ENCODE data around the gene SEL1L3. TPM values are rescaled to one million over a fixed set of nuclear protein-coding genes. Genes with fewer than 3 reads are reported as not detected.

Gene SEL1L3
- total and polyA plus RNA-seq, 2 donors (not counting 3 experiments of a cell fraction or from before 2014, with no cell fraction given), result 53.4 to 122 TPM

DNA sequence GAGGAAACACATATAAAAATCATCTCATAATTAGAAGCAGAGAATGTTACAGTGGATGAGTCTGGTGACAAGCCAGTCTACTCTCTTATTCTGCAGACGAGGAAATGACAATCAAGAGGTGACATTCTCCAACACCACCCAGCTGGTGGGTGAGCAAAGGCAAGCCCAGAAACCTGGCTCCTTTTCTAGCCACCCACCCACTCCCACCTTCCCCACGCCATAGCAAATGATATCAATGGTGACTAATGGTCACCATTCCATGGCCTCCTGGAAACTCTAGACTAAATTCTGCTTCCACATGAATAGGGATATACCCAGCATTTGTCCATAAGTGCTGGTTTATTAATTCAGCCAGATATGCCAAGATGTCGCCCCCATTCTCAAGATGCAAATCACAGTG is 10.7 kb downstream of the SEL1L3 start:
- no peak overlapping the region for H3K9ac ChIP-seq (replicated peaks; ENCODE audit: extremely low read depth, insufficient read depth, low read length)
- H3K4me1 ChIP-seq (ENCODE audit: control insufficient read depth, extremely low read depth, insufficient read depth, low read length), result peaks cover 18% of the 10 kb centered on the region
- DNase-seq (ENCODE audit: low read depth, low spot score), result no peak
- H4K20me1 ChIP-seq (replicated peaks; ENCODE audit: control insufficient read depth, extremely low read depth, insufficient read depth, low read length), result no peaks in the 10 kb centered on the region
- H2AFZ ChIP-seq (ENCODE audit: low read depth, low read length), result no peak overlapping the region
- intact Hi-C loops (cut with micrococcal nuclease) (no loop called here), dilution Hi-C loops (cut with MboI; ENCODE audit: extremely low pct_ligation_motif_present, low sequenced_read_pairs) (no loop called here)
- H3K79me2 ChIP-seq (ENCODE audit: control insufficient read depth, insufficient read depth, low read length), result peaks cover 7% of the 10 kb centered on the region
- H3K27me3 ChIP-seq (ENCODE audit: control insufficient read depth in 2 of 2, insufficient read depth in 2 of 2, low read length in 2 of 2), result no peaks in the 10 kb centered on the region
- FAIRE-seq, result no peak
- H3K27ac ChIP-seq (ENCODE audit: insufficient read depth, low read depth, low read length), result no peak overlapping the region
- H3K4me2 ChIP-seq (ENCODE audit: insufficient read depth, low read length), result no peak overlapping the region
- no peak overlapping the region for H3K4me3 ChIP-seq (replicated peaks in 1 of 3; ENCODE audit: insufficient read depth in 1 of 3, low read depth in 1 of 3, low read length in 3 of 3)
- H3K9me1 ChIP-seq (replicated peaks; ENCODE audit: control insufficient read depth, extremely low read depth, insufficient read depth, low read length), result peaks cover 5% of the 10 kb centered on the region
- no TSS peak for BruUV-seq (replicated peaks)
- H3K36me3 ChIP-seq (ENCODE audit: control insufficient read depth in 2 of 2, extremely low read depth in 1 of 2, insufficient read depth in 2 of 2, low read length in 2 of 2), result peaks cover 0 to 2% of the 10 kb centered on the region in 2 experiments
- POLR2A ChIA-PET, result interaction anchor here (0.7 kb wide), 1 partner anchor 8 kb away, joined by 4 read pairs; no protein-coding TSS in a partner anchor
- no peak for TF ChIP-seq GATA2 (IDR thresholded peaks at IDR 0.05; ENCODE audit: insufficient read depth, insufficient read length, low read depth, low read length)
- TF ChIP-seq MYC (IDR thresholded peaks at IDR 0.05; ENCODE audit: low read depth, low read length), result no peak
- no peak for TF ChIP-seq POLR2AphosphoS5 (IDR thresholded peaks at IDR 0.05; ENCODE audit: insufficient read depth, low read depth, low read length)
- no peak for TF ChIP-seq FOS (IDR thresholded peaks at IDR 0.05; ENCODE audit: borderline replicate concordance, insufficient read depth, low read length)
- TF ChIP-seq, protein P1, sequence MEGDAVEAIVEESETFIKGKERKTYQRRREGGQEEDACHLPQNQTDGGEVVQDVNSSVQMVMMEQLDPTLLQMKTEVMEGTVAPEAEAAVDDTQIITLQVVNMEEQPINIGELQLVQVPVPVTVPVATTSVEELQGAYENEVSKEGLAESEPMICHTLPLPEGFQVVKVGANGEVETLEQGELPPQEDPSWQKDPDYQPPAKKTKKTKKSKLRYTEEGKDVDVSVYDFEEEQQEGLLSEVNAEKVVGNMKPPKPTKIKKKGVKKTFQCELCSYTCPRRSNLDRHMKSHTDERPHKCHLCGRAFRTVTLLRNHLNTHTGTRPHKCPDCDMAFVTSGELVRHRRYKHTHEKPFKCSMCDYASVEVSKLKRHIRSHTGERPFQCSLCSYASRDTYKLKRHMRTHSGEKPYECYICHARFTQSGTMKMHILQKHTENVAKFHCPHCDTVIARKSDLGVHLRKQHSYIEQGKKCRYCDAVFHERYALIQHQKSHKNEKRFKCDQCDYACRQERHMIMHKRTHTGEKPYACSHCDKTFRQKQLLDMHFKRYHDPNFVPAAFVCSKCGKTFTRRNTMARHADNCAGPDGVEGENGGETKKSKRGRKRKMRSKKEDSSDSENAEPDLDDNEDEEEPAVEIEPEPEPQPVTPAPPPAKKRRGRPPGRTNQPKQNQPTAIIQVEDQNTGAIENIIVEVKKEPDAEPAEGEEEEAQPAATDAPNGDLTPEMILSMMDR (IDR thresholded peaks at IDR 0.05; ENCODE audit: extremely low read depth in 1 of 2, insufficient read depth in 1 of 2, low read depth in 1 of 2, low read length in 2 of 2), result no peak
- TF ChIP-seq EZH2 (IDR thresholded peaks at IDR 0.05; ENCODE audit: borderline replicate concordance, low read depth, low read length, severe bottlenecking), result no peak
- no peak for TF ChIP-seq JUN (IDR thresholded peaks at IDR 0.05; ENCODE audit: borderline replicate concordance, insufficient read depth, insufficient read length, low read depth)
- TF ChIP-seq, protein P2, sequence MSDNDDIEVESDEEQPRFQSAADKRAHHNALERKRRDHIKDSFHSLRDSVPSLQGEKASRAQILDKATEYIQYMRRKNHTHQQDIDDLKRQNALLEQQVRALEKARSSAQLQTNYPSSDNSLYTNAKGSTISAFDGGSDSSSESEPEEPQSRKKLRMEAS (IDR thresholded peaks at IDR 0.05; ENCODE audit: insufficient read depth, insufficient read length), result no peak
- TF ChIP-seq POLR2A (IDR thresholded peaks at IDR 0.05; ENCODE audit: low read depth, low read length), result no peak
- CTCF ChIA-PET, result no interaction called here
- no peaks in the 10 kb centered on the region for H3K9me3 ChIP-seq (replicated peaks; ENCODE audit: control insufficient read depth, insufficient read depth, low read length)

Data from endothelial cell of umbilical vein (primary cell).